Measurements from ENCODE around the gene DDX6. TPM values are rescaled to one million over a fixed set of nuclear protein-coding genes. Genes with fewer than 3 reads are reported as not detected.

Gene DDX6
- total and polyA plus RNA-seq, 9 of the 15 experiments (the other 6 are each of a cell fraction or from before 2014, with no cell fraction given): 10.0 to 102 (median 58.2) TPM

GRCh38 chr11:118790357-118791110 lies 430 bp downstream of the DDX6 start (continued):
- no peak for TF ChIP-seq KLF16 (IDR thresholded peaks at IDR 0.05)
- no peak for TF ChIP-seq ZNF277 (CRISPR knock-in tag; IDR thresholded peaks at IDR 0.05; ENCODE audit: borderline replicate concordance)
- TF ChIP-seq CREM (IDR thresholded peaks at IDR 0.05; ENCODE audit: low read depth): no peak
- TF ChIP-seq ARID1B (IDR thresholded peaks at IDR 0.05): no peak
- no peak for TF ChIP-seq NFE2L1 (tag; IDR thresholded peaks at IDR 0.05; ENCODE audit: borderline replicate concordance, low read depth)
- no peak for TF ChIP-seq SREBF1 (IDR thresholded peaks at IDR 0.05; ENCODE audit: borderline replicate concordance, low read depth, low read length)
- no peak for TF ChIP-seq HNRNPK (IDR thresholded peaks at IDR 0.05; ENCODE audit: low read depth, low read length, poor library complexity, severe bottlenecking)
- TF ChIP-seq DPF2 (IDR thresholded peaks at IDR 0.05): peak; percentile 28; the same call in 1 of the 2 replicates
- TF ChIP-seq PTRF (tag; IDR thresholded peaks at IDR 0.05): no peak
- TF ChIP-seq CHD7 (IDR thresholded peaks at IDR 0.05; ENCODE audit: low read depth, low read length): no peak
- TF ChIP-seq NR2F6 (CRISPR knock-in tag; IDR thresholded peaks at IDR 0.05): no peak
- TF ChIP-seq ATF3 (IDR thresholded peaks at IDR 0.05): no peak
- no peak for TF ChIP-seq ATF3 (CRISPR knock-in tag; conservative IDR thresholded peaks at IDR 0.05)

All from K562 (cell line).